CD4-positive, alpha-beta T cell treated with Interleukin-17A for 4 hours (primary cell): Measurements from ENCODE around the gene TMPO.
"Not testable (repeated sequence)": the region's sequence is repeated elsewhere in the genome, so short reads cannot be mapped to it uniquely, and the experiment has no call there.

ENCODE experiments used
- DNase-seq: peaks from one replicate; pipeline ENCODE4 v3.0.0-alpha.2; 2020; ENCODE audit warnings: mixed read lengths

The TMPO gene

GRCh38 chr12:98511806-98512205 lies 3.6 kb upstream of the TMPO start:
- DNase-seq: not testable (repeated sequence)

DNA sequence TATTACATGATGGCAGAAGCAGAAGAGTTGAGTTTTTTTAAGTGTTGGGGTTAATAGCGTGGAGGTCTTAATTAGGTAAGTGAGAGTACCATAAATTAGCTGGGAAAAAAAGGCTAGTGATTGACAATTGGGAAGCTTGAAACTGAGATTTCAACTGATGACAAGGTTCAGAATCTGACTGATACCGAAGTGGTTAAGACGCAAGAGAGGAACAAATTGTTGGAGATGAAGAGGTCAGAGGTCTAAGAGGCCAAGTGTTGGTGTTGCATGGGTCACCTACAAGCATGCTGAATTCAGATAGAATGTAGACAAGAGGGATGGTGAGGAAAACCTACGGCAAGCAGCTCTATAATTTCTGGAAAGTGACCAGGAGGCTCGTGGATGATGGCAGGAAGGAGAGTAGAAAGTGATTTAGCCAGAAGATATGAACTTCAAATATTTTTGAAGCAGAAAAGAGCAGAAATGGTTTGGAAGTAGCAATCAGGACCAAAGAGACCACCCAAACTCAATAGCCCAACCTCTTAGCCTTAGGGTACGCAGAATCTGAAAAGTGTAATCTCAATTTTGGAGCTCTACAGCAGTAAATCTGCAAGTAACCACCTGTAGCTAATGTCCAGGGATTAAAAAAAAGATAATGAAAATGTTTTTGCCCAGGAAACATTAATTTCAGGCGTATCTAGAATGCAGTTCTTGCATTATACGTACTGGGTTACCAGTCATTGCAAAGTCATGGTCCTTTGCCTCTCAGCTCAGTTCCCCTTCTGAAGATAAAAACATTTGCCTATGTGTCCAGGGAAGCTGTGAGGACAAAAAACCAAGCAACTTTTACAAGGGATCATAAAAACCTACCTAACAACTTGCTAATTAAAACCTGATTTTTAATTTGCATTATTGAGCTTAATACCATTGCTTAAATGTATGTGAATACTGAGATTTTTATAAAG lies 1.7 kb upstream of the TMPO start:
- DNase-seq: no peak

GRCh38 chr12:98514982-98515286 lies 456 bp upstream of the TMPO start:
- no peak for DNase-seq

DNA sequence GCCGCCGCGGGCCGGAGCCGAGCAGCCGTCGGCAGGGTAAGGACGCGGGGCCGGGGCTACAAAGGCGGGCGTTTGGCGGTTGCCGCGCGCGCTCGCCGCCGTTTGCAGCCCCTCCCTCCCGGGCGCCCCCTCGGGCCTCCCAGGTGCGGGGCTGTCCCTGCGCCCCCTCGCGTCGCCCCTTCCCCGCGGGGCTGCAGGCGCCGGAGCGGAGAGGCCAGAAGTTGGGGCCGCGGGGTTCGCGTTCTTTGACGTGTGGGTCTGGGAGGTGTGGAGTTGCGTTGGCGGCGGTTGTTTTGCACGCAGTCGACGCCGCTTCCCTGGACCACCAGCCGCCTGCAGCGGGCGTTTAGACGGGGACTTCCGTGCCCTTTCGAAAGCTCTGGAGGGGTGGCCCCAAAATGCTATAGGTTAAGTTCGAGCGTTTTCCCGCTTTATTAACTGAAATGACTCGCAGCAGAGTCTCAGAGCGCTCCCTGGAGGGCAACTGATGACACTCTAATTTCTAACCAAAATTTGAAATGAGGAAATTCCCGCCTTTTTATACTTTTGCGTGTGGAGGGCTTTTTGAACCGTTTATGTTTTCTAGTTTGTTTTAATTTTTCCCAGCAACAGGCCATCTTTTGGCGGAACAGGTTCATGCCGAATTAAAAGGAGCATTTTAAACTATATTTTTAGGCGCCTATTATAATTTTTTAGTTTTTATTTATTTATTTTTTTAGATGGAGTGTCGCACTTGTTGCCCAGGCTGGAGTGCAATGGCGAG lies 902 bp downstream of the TMPO start:
- peak; percentile 86 for DNase-seq

GRCh38 chr12:98519257-98519907 lies 4.0 kb downstream of the TMPO start:
- no peak for DNase-seq

- no peak for DNase-seq
These were observed 14.7 kb downstream of the TMPO start for GRCh38 chr12:98530068-98530467.

DNA sequence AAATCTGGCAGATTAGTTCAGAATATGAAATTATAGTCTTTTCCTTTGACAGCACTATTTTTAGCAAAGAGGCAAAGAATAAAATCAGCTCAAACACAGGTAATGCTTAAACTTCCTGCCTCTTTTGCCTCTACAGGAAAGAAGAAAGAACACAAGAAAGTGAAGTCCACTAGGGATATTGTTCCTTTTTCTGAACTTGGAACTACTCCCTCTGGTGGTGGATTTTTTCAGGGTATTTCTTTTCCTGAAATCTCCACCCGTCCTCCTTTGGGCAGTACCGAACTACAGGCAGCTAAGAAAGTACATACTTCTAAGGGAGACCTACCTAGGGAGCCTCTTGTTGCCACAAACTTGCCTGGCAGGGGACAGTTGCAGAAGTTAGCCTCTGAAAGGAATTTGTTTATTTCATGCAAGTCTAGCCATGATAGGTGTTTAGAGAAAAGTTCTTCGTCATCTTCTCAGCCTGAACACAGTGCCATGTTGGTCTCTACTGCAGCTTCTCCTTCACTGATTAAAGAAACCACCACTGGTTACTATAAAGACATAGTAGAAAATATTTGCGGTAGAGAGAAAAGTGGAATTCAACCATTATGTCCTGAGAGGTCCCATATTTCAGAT lies 17.4 kb downstream of the TMPO start:
- DNase-seq: no peak

- DNase-seq: no peak
These were observed 18.4 kb downstream of the TMPO start for GRCh38 chr12:98533723-98534251.

- DNase-seq: no peak
These were observed 22.6 kb downstream of the TMPO start for GRCh38 chr12:98538031-98538430.

DNA sequence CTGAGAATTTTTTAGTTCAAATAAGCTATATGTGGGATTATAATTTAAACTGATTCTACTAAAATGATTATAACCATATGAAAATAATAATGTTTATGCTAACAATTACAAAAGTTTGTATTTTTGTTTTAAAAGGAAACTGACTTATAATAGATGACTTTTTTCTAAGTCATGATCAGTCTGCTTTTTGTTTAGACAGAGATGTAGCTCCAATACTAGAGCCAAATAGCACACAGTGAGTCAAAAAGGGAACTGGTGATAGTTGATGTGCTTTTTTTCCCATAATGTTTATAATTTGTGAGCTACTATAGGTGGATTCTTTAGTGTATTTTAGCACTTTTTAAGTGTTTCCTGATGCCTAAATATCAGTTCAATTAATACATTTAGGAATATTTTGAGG lies 28.3 kb downstream of the TMPO start:
- DNase-seq: no peak

- DNase-seq: no peak
These were observed 29.4 kb downstream of the TMPO start for GRCh38 chr12:98544751-98545150.

- no peak for DNase-seq
These were observed 34.2 kb downstream of the TMPO start for GRCh38 chr12:98549371-98550110.

- no peak for DNase-seq
These were observed 36.4 kb downstream of the TMPO start for GRCh38 chr12:98551787-98552186.

DNA sequence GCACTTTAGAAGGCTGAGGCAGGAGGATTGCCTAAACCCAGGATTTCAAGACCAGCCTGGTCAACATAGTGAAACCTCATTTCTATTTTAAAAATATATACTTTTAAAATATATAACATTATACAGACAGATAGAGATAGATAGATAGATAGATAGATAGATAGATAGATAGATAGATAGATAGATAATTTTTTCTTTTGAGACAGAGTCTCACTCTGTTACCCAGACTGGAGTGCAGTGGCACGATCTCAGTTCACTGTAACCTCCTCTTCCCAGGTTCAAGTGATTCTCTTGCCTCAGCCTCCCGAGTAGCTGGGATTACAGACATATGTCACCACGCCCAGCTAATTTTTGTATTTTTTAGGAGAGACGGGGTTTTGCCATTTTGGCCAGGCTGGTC lies 42.7 kb downstream of the TMPO start:
- not testable (repeated sequence) for DNase-seq

- DNase-seq: no peak
These were observed 44.3 kb downstream of the TMPO start for GRCh38 chr12:98559666-98560065.

GRCh38 chr12:98561846-98562245 lies 46.5 kb downstream of the TMPO start:
- no peak for DNase-seq

DNA sequence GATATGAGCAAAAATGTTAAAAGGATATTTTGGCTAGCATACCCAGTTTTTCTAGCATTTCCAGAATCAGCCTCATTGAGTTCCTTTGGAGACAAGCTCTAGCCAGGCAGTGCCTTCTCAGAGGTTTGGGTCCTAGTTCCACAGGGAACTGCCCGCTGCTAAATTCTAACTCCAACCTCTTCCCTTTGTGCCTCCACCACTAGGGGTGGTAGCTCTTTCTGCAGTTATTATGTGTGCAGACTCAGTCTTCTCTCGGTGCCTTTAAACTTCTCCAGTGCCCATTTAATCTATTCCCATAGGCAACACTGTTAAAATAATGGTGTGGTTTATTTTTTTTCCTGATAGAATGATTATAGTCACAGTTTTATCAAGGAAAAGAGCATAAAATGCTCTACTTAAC lies 56.6 kb downstream of the TMPO start:
- no peak for DNase-seq

DNA sequence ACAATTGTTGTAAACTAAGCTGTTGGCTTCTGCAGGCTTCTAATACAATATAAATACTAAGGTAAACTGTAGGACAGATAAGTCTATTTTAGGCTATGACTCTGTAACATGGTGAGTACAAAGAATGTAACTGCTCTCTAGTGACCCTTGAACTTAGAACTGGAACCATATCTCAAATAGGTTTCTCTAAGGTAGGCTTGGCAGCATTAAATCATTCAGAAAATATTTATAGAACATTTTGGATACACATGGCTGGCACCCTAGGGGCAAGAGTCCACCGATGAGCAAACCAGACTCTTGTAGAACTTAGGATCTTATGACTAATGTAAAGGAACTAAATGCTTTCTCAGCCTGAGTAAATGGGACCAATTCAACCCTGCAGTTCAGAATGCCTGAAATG lies 58.7 kb downstream of the TMPO start:
- DNase-seq: no peak

- DNase-seq: no peak
These were observed 59.6 kb downstream of the TMPO start for GRCh38 chr12:98575013-98575412.

- DNase-seq: not testable (repeated sequence)
These were observed 61.4 kb downstream of the TMPO start for GRCh38 chr12:98576795-98577194.

GRCh38 chr12:98578392-98578791 lies 63.0 kb downstream of the TMPO start:
- no peak for DNase-seq

DNA sequence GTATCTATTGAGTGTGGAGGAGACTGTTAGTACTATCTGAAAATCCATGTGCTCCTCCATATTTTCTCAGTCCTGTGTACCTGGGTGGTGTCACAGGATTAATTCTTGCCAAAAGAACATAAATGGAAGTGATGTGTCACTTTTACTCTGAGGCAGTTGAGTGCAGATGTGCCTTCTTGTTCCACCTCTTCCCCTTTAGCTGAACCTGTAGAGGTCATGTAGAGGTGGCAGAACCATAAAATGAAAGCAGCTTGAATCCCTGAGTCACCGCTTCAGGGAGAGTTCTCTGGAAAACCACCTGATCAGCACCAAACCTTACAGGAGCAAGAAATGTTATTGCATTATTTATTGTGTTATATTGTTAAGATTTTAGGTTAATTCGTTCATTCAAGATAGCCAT lies 63.4 kb downstream of the TMPO start:
- no peak for DNase-seq
